HUES48 (cell line): ENCODE measurements around the gene TMC7.

ENCODE experiments used
- H3K27ac ChIP-seq: one replicate; pipeline ENCODE4 v1.7.0; 2013; ENCODE audit warnings: low read depth, low read length, inconsistent platforms
- H3K27me3 ChIP-seq: 2 replicates; pipeline ENCODE4 v1.6.1; 2013; ENCODE audit warnings: mild to moderate bottlenecking, low read length; ENCODE audit not compliant: control insufficient read depth, insufficient read depth
- H3K36me3 ChIP-seq: 2 replicates; pipeline ENCODE4 v1.6.1; 2013; ENCODE audit warnings: low read length; ENCODE audit not compliant: control insufficient read depth, insufficient read depth
- H3K4me1 ChIP-seq: 2 replicates; pipeline ENCODE4 v1.6.1; 2013; ENCODE audit warnings: mild to moderate bottlenecking, low read length; ENCODE audit not compliant: control insufficient read depth, insufficient read depth
- H3K4me3 ChIP-seq: 2 replicates; pipeline ENCODE4 v1.5.1; 2013; ENCODE audit warnings: mild to moderate bottlenecking, low read depth, low read length
- H3K9ac ChIP-seq: 2 replicates; pipeline ENCODE4 v1.6.1; 2013; ENCODE audit warnings: mild to moderate bottlenecking, low read depth, low read length, moderate library complexity
- H3K9me3 ChIP-seq: 2 replicates; pipeline ENCODE4 v1.6.1; 2013; ENCODE audit warnings: low read length; ENCODE audit not compliant: control insufficient read depth, insufficient read depth

TMC7 gene

GRCh38 chr16:19105891-19106624 lies 122.3 kb downstream of the TMC7 start:
- no peak overlapping the region for H3K9ac ChIP-seq
- no peak overlapping the region for H3K27ac ChIP-seq

GRCh38 chr16:19106625-19107020 lies 122.9 kb downstream of the TMC7 start:
- Histone ChIP-seq H3K4me3 (no peak overlapping the region), H3K9me3 (no peaks in the 10 kb centered on the region), H3K36me3 (no peaks in the 10 kb centered on the region), H3K9ac (no peak overlapping the region), H3K27me3 (no peaks in the 10 kb centered on the region), H3K27ac (no peak overlapping the region), H3K4me1 (peaks cover 5% of the 10 kb centered on the region; the same call in 1 of the 2 replicates)

More at GRCh38 chr16:19105891-19106624, 122.3 kb downstream of the TMC7 start:
- H3K9me3 ChIP-seq = no peaks in the 10 kb centered on the region
- no peaks in the 10 kb centered on the region for H3K36me3 ChIP-seq
- H3K4me3 ChIP-seq = no peak overlapping the region
- no peaks in the 10 kb centered on the region for H3K27me3 ChIP-seq
- peaks cover 5% of the 10 kb centered on the region; the same call in 1 of the 2 replicates for H3K4me1 ChIP-seq

GRCh38 chr16:19108409-19109287 lies 124.9 kb downstream of the TMC7 start:
- H3K4me1 ChIP-seq = peaks cover 7% of the 10 kb centered on the region; the same call in 1 of the 2 replicates
- H3K27ac ChIP-seq = no peak overlapping the region
- H3K9me3 ChIP-seq = no peaks in the 10 kb centered on the region
- peaks cover 4% of the 10 kb centered on the region for H3K27me3 ChIP-seq
- H3K4me3 ChIP-seq = no peak overlapping the region
- no peak overlapping the region for H3K9ac ChIP-seq
- no peaks in the 10 kb centered on the region for H3K36me3 ChIP-seq

- H3K9ac ChIP-seq = no peak overlapping the region
- no peak overlapping the region for H3K27ac ChIP-seq
- no peak overlapping the region for H3K4me3 ChIP-seq
- peaks cover 7% of the 10 kb centered on the region; the same call in 1 of the 2 replicates for H3K4me1 ChIP-seq
- H3K36me3 ChIP-seq = no peaks in the 10 kb centered on the region
- H3K27me3 ChIP-seq = peaks cover 9% of the 10 kb centered on the region
- H3K9me3 ChIP-seq = no peaks in the 10 kb centered on the region
Observed at GRCh38 chr16:19109288-19109664, 125.5 kb downstream of the TMC7 start.

- H3K27me3 ChIP-seq = peaks cover 24% of the 10 kb centered on the region
- H3K27ac ChIP-seq = no peak overlapping the region
- no peaks in the 10 kb centered on the region for H3K36me3 ChIP-seq
- no peak overlapping the region for H3K9ac ChIP-seq
- H3K4me1 ChIP-seq = peaks cover 7% of the 10 kb centered on the region; the same call in 1 of the 2 replicates
- no peaks in the 10 kb centered on the region for H3K9me3 ChIP-seq
- no peak overlapping the region for H3K4me3 ChIP-seq
Observed at GRCh38 chr16:19110537-19111360, 127.0 kb downstream of the TMC7 start.

GRCh38 chr16:19112099-19112407 lies 128.3 kb downstream of the TMC7 start:
- Histone ChIP-seq H3K4me1 (peaks cover 14% of the 10 kb centered on the region), H3K36me3 (no peaks in the 10 kb centered on the region), H3K9ac (no peak overlapping the region)

More at GRCh38 chr16:19112099-19112407, 128.3 kb downstream of the TMC7 start:
- H3K4me3 ChIP-seq = no peak overlapping the region
- H3K27me3 ChIP-seq = peaks cover 30% of the 10 kb centered on the region
- H3K27ac ChIP-seq = no peak overlapping the region
- H3K9me3 ChIP-seq = no peaks in the 10 kb centered on the region
